Panc1 (cell line): ENCODE measurements around the gene POLE.

Experiments used
- POLR2AphosphoS5 ChIP-seq: IDR thresholded peaks from 2 replicates; pipeline ENCODE4 v1.6.1; 2012; ENCODE audit warnings: mild to moderate bottlenecking, low read depth, low read length, moderate library complexity
- SIN3A ChIP-seq: IDR thresholded peaks from 2 replicates; pipeline ENCODE4 v1.6.1; 2012; ENCODE audit warnings: low read depth, mild to moderate bottlenecking, low read length, moderate library complexity, borderline replicate concordance; ENCODE audit not compliant: insufficient read depth
- TCF7L2 ChIP-seq: IDR thresholded peaks from 2 replicates; pipeline ENCODE4 v1.6.1; 2011; ENCODE audit warnings: mild to moderate bottlenecking, low read depth, low read length, inconsistent platforms
- TF ChIP-seq, protein P1 (sequence below): fragments of 450-650 bp; IDR thresholded peaks from 2 replicates; pipeline ENCODE4 v1.5.1; 2017; ENCODE audit warnings: mild to moderate bottlenecking
- TF ChIP-seq, protein P2 (sequence below), 2 experiments: IDR thresholded peaks; 2 replicates each; pipeline ENCODE4 v1.6.1; 2011 to 2012; ENCODE audit warnings: low read depth in 2 of 2, control low read depth in 1 of 2, low read length in 1 of 2, mild to moderate bottlenecking in 1 of 2, moderate library complexity in 1 of 2; ENCODE audit not compliant: insufficient read depth in 1 of 2

DNA sequence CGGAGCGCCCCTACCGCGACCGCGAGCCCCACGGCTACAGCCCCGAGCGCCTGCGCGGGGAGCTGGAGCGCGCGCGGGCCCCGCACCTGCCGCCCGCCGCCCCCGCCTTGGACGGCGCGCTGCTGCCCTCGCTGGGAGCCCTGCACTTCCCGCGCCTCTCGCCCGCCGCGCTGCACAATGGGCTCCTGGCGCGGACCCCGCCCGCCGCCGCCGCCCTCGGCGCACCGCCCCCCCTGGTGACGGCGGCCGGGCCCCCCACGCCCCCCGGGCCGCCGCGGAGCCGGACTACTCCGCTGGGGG, 103.8 kb downstream of the POLE start:
- TF ChIP-seq, protein P1, sequence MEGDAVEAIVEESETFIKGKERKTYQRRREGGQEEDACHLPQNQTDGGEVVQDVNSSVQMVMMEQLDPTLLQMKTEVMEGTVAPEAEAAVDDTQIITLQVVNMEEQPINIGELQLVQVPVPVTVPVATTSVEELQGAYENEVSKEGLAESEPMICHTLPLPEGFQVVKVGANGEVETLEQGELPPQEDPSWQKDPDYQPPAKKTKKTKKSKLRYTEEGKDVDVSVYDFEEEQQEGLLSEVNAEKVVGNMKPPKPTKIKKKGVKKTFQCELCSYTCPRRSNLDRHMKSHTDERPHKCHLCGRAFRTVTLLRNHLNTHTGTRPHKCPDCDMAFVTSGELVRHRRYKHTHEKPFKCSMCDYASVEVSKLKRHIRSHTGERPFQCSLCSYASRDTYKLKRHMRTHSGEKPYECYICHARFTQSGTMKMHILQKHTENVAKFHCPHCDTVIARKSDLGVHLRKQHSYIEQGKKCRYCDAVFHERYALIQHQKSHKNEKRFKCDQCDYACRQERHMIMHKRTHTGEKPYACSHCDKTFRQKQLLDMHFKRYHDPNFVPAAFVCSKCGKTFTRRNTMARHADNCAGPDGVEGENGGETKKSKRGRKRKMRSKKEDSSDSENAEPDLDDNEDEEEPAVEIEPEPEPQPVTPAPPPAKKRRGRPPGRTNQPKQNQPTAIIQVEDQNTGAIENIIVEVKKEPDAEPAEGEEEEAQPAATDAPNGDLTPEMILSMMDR, result no peak
- TF ChIP-seq TCF7L2 (no peak), SIN3A (no peak), POLR2AphosphoS5 (no peak)
- TF ChIP-seq, protein P2, sequence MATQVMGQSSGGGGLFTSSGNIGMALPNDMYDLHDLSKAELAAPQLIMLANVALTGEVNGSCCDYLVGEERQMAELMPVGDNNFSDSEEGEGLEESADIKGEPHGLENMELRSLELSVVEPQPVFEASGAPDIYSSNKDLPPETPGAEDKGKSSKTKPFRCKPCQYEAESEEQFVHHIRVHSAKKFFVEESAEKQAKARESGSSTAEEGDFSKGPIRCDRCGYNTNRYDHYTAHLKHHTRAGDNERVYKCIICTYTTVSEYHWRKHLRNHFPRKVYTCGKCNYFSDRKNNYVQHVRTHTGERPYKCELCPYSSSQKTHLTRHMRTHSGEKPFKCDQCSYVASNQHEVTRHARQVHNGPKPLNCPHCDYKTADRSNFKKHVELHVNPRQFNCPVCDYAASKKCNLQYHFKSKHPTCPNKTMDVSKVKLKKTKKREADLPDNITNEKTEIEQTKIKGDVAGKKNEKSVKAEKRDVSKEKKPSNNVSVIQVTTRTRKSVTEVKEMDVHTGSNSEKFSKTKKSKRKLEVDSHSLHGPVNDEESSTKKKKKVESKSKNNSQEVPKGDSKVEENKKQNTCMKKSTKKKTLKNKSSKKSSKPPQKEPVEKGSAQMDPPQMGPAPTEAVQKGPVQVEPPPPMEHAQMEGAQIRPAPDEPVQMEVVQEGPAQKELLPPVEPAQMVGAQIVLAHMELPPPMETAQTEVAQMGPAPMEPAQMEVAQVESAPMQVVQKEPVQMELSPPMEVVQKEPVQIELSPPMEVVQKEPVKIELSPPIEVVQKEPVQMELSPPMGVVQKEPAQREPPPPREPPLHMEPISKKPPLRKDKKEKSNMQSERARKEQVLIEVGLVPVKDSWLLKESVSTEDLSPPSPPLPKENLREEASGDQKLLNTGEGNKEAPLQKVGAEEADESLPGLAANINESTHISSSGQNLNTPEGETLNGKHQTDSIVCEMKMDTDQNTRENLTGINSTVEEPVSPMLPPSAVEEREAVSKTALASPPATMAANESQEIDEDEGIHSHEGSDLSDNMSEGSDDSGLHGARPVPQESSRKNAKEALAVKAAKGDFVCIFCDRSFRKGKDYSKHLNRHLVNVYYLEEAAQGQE (IDR thresholded peaks at IDR 0.05; ENCODE audit: insufficient read depth in 1 of 2, low read depth in 2 of 2, low read length in 1 of 2), result no peak
